ENCODE data around the gene BSCL2.

The BSCL2 gene

GRCh38 chr11:62646825-62647608 is 60.2 kb downstream of the BSCL2 start:
- no peak for DNase-seq (ENCODE audit: low read depth)
- TF ChIP-seq, protein P1, sequence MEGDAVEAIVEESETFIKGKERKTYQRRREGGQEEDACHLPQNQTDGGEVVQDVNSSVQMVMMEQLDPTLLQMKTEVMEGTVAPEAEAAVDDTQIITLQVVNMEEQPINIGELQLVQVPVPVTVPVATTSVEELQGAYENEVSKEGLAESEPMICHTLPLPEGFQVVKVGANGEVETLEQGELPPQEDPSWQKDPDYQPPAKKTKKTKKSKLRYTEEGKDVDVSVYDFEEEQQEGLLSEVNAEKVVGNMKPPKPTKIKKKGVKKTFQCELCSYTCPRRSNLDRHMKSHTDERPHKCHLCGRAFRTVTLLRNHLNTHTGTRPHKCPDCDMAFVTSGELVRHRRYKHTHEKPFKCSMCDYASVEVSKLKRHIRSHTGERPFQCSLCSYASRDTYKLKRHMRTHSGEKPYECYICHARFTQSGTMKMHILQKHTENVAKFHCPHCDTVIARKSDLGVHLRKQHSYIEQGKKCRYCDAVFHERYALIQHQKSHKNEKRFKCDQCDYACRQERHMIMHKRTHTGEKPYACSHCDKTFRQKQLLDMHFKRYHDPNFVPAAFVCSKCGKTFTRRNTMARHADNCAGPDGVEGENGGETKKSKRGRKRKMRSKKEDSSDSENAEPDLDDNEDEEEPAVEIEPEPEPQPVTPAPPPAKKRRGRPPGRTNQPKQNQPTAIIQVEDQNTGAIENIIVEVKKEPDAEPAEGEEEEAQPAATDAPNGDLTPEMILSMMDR (IDR thresholded peaks at IDR 0.05; ENCODE audit: insufficient read depth, low read depth, low read length, missing control alignments): no peak
- no peak overlapping the region for H3K4me3 ChIP-seq (ENCODE audit: low read depth, low read length)

GRCh38 chr11:62645946-62646824 is 61.0 kb downstream of the BSCL2 start, which contains the start of gene GANAB:
Gene GANAB, minus strand, starts transcription at chr11:62646613. Its CDS starts 14 bp downstream, at chr11:62646599.
- DNase-seq (ENCODE audit: low read depth): peak; percentile 98
- TF ChIP-seq, protein P1 (IDR thresholded peaks at IDR 0.05; ENCODE audit: insufficient read depth, low read depth, low read length, missing control alignments): no peak
- peak within 1 kb of the TSS; percentile 98 for H3K4me3 ChIP-seq (ENCODE audit: low read depth, low read length)

DNA sequence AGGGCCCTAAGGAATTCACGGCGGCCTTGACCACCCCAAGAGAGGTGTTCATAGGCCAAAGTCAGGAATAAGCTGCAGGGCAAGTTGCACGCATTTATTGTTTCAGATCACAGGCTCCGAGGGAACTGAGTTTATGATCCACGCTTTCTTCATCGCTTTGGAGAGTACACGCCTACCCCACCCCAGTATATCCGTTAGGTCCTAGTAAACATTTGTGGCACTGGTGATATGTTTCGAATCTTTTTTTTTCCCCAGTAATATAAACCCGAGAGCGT is 61.6 kb downstream of the BSCL2 start:
- peak overlapping the region; percentile 98 for H3K4me3 ChIP-seq (ENCODE audit: low read depth, low read length)
- DNase-seq (ENCODE audit: low read depth): no peak
- TF ChIP-seq, protein P1 (IDR thresholded peaks at IDR 0.05; ENCODE audit: insufficient read depth, low read depth, low read length, missing control alignments): no peak

DNA sequence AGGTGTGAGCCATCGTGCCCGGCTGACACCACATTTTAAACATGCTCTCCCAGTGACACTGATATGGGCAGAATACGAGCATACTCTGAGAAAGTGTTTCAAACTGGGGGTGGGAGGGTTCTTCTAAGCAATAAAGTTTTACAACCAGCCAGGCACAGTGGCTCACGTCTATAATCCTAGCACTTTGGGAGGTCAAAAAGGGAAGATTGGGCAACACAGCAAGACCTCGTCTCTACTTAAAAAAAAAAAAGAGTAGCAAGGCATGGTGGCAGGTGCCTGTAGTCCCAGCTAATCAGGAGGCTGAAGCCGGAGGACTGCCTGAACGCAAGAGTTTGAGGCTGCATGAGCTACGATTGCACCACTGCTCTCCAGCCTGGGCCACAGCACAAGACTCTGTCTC is 63.0 kb downstream of the BSCL2 start:
- no peak for DNase-seq (ENCODE audit: low read depth)
- no peak overlapping the region for H3K4me3 ChIP-seq (ENCODE audit: low read depth, low read length)

More for the DNA sequence above, 63.0 kb downstream of the BSCL2 start:
- TF ChIP-seq, protein P1 (IDR thresholded peaks at IDR 0.05; ENCODE audit: insufficient read depth, low read depth, low read length, missing control alignments): no peak

Measured in GM12865 (cell line).